Neuronal stem cell (in vitro differentiated cells): ENCODE results near the gene ULK4.

Experiments
- DNase-seq: peaks from one replicate; pipeline ENCODE4 v3.0.0-alpha.2; 2013; ENCODE audit warnings: low spot score
- H2AFZ ChIP-seq: one replicate; pipeline ENCODE4 v1.6.1; 2013; ENCODE audit warnings: mild to moderate bottlenecking, low read length, inconsistent platforms
- H2AK5ac ChIP-seq: 2 replicates; pipeline ENCODE4 v1.6.1; 2013; ENCODE audit warnings: low read depth, mild to moderate bottlenecking, inconsistent platforms, low read length, moderate library complexity, mixed read lengths
- H2BK120ac ChIP-seq: 2 replicates; pipeline ENCODE4 v1.6.1; 2013; ENCODE audit warnings: low read depth, mild to moderate bottlenecking, inconsistent platforms, low read length, moderate library complexity, mixed read lengths
- H2BK12ac ChIP-seq: one replicate; pipeline ENCODE4 v1.6.1; 2013; ENCODE audit warnings: low read length, inconsistent platforms
- H2BK15ac ChIP-seq: 2 replicates; pipeline ENCODE4 v1.6.1; 2013; ENCODE audit warnings: mild to moderate bottlenecking, low read length, inconsistent platforms, mixed read lengths
- H2BK5ac ChIP-seq: one replicate; pipeline ENCODE4 v1.6.1; 2013; ENCODE audit warnings: inconsistent platforms, mild to moderate bottlenecking, low read length, moderate library complexity
- H3K14ac ChIP-seq: one replicate; pipeline ENCODE4 v1.6.1; 2013; ENCODE audit warnings: low read length, inconsistent platforms
- H3K18ac ChIP-seq: 2 replicates; pipeline ENCODE4 v1.6.1; 2013; ENCODE audit warnings: low read length, inconsistent platforms
- H3K23ac ChIP-seq: 2 replicates; pipeline ENCODE4 v1.6.1; 2013; ENCODE audit warnings: low read depth, mild to moderate bottlenecking, mixed read lengths, low read length, inconsistent platforms; ENCODE audit not compliant: poor library complexity
- H3K27ac ChIP-seq: replicated peaks from 3 replicates; pipeline ENCODE4 v1.5.1; 2013; ENCODE audit warnings: low read length, inconsistent platforms
- H3K27me3 ChIP-seq, 3 experiments: 2 replicates each; pipeline ENCODE4 v1.6.1; 2013; ENCODE audit warnings: low read length in 3 of 3, mild to moderate bottlenecking in 2 of 3, inconsistent platforms in 1 of 3, low read depth in 1 of 3, mixed read lengths in 1 of 3, moderate library complexity in 1 of 3; ENCODE audit not compliant: control insufficient read depth in 3 of 3, insufficient read depth in 3 of 3
- H3K36me3 ChIP-seq, 2 donors: replicated peaks in 1 of 2; 2 replicates each; pipeline ENCODE4 v1.6.1; 2013; ENCODE audit warnings: low read length in 2 of 2; ENCODE audit not compliant: control insufficient read depth in 2 of 2, insufficient read depth in 2 of 2
- H3K4ac ChIP-seq: 2 replicates; pipeline ENCODE4 v1.6.1; 2013; ENCODE audit warnings: inconsistent platforms, mild to moderate bottlenecking, low read length, moderate library complexity
- H3K4me1 ChIP-seq, 2 donors: 1 replicate in 1 of 2; 2 replicates in 1 of 2; pipeline ENCODE4 v1.6.1; 2013; ENCODE audit warnings: low read length in 2 of 2, low read depth in 1 of 2; ENCODE audit not compliant: control insufficient read depth in 2 of 2, insufficient read depth in 1 of 2
- H3K4me2 ChIP-seq: one replicate; pipeline ENCODE4 v1.6.1; 2013; ENCODE audit warnings: mild to moderate bottlenecking, low read length, inconsistent platforms; ENCODE audit not compliant: insufficient read depth, poor library complexity, severe bottlenecking
- H3K4me3 ChIP-seq, 2 donors: 2 replicates each; pipeline ENCODE4 v1.5.1; 2013; ENCODE audit warnings: low read length in 2 of 2, mild to moderate bottlenecking in 2 of 2, inconsistent platforms in 1 of 2, moderate library complexity in 1 of 2
- H3K79me1 ChIP-seq: one replicate; pipeline ENCODE4 v1.6.1; 2013; ENCODE audit warnings: low read depth, mild to moderate bottlenecking, inconsistent platforms, low read length, moderate library complexity
- H3K9ac ChIP-seq: one replicate; pipeline ENCODE4 v1.6.1; 2013; ENCODE audit warnings: mild to moderate bottlenecking, low read depth, low read length, inconsistent platforms; ENCODE audit not compliant: poor library complexity
- H3K9me3 ChIP-seq, 2 donors: replicated peaks in 1 of 2; 2 replicates each; pipeline versions ENCODE3 to v1.6.1; 2013; ENCODE audit warnings: low read length in 2 of 2, mild to moderate bottlenecking in 2 of 2, inconsistent platforms in 1 of 2, low read depth in 1 of 2, mixed read lengths in 1 of 2, moderate library complexity in 1 of 2; ENCODE audit not compliant: control insufficient read depth in 2 of 2, insufficient read depth in 1 of 2
- H4K8ac ChIP-seq: one replicate; pipeline ENCODE4 v1.6.1; 2013; ENCODE audit warnings: low read depth, mild to moderate bottlenecking, inconsistent platforms, low read length, moderate library complexity
- H4K91ac ChIP-seq: one replicate; pipeline ENCODE4 v1.6.1; 2013; ENCODE audit warnings: low read length, low read depth, mild to moderate bottlenecking, inconsistent platforms; ENCODE audit not compliant: poor library complexity
- WGBS, 2 donors: extraction: QIAGEN DNeasy Blood & Tissue Kit; methylation state at CpG; one replicate each; pipeline ENCODE4 v1.1.7; 2013; ENCODE audit warnings: missing lambda C conversion rate in 2 of 2, mixed read lengths in 1 of 2; ENCODE audit not compliant: insufficient read length in 2 of 2, insufficient replicate concordance in 1 of 2; ENCODE audit errors: extremely low coverage in 2 of 2; 5-methylcytosine and 5-hydroxymethylcytosine counted together

ULK4 gene

GRCh38 chr3:41469083-41469482 lies 492.8 kb downstream of the ULK4 start:
- H3K4me3 ChIP-seq, result no peak overlapping the region
- H2BK5ac ChIP-seq, result no peak overlapping the region
- no peak overlapping the region for H4K91ac ChIP-seq
- no peaks in the 10 kb centered on the region for H3K36me3 ChIP-seq
- H2AFZ ChIP-seq, result no peak overlapping the region
- no peak overlapping the region for H3K4ac ChIP-seq
- WGBS, 2 donors, result no CpG with 5 or more reads among the region's 1 CpG
- H3K14ac ChIP-seq, result no peak overlapping the region
- H3K4me1 ChIP-seq, result no peaks in the 10 kb centered on the region
- no peak overlapping the region for H3K9ac ChIP-seq
- no peak overlapping the region for H3K27ac ChIP-seq
- H2BK15ac ChIP-seq, result no peak overlapping the region
- no peaks in the 10 kb centered on the region for H3K79me1 ChIP-seq
- H3K27me3 ChIP-seq, result no peaks in the 10 kb centered on the region
- DNase-seq, result no peak
- no peak overlapping the region for H2BK12ac ChIP-seq
- no peak overlapping the region for H3K4me2 ChIP-seq
- no peak overlapping the region for H3K23ac ChIP-seq
- no peak overlapping the region for H2BK120ac ChIP-seq
- H3K9me3 ChIP-seq, result peaks cover 3 to 8% of the 10 kb centered on the region in 2 donors
- no peak overlapping the region for H3K18ac ChIP-seq
- H4K8ac ChIP-seq, result no peak overlapping the region
- H2AK5ac ChIP-seq, result no peak overlapping the region

- no peak overlapping the region for H4K91ac ChIP-seq
- H4K8ac ChIP-seq, result no peak overlapping the region
- H3K4me2 ChIP-seq, result no peak overlapping the region
- no peak overlapping the region for H3K4ac ChIP-seq
- H3K9ac ChIP-seq, result no peak overlapping the region
- H3K27ac ChIP-seq, result no peak overlapping the region
- no peak overlapping the region for H2BK15ac ChIP-seq
- no peak overlapping the region for H3K23ac ChIP-seq
- no peak overlapping the region for H3K4me3 ChIP-seq
- peaks cover 3 to 6% of the 10 kb centered on the region in 2 donors for H3K9me3 ChIP-seq
- no CpG with 5 or more reads among the region's 1 CpG for WGBS, 2 donors
- no peak overlapping the region for H3K18ac ChIP-seq
- no peak overlapping the region for H3K14ac ChIP-seq
- H3K79me1 ChIP-seq, result no peaks in the 10 kb centered on the region
- no peak overlapping the region for H2AK5ac ChIP-seq
- H3K27me3 ChIP-seq, result no peaks in the 10 kb centered on the region
- H2AFZ ChIP-seq, result no peak overlapping the region
- H3K36me3 ChIP-seq, result no peaks in the 10 kb centered on the region
- H2BK12ac ChIP-seq, result no peak overlapping the region
- H2BK5ac ChIP-seq, result no peak overlapping the region
- H3K4me1 ChIP-seq, result no peaks in the 10 kb centered on the region
- no peak overlapping the region for H2BK120ac ChIP-seq
- no peak for DNase-seq
Measured at GRCh38 chr3:41467481-41467880, 494.4 kb downstream of the ULK4 start.

- no peak for DNase-seq
- H2BK15ac ChIP-seq, result no peak overlapping the region
- H3K27ac ChIP-seq, result no peak overlapping the region
- H3K9ac ChIP-seq, result no peak overlapping the region
- peaks cover 2 to 3% of the 10 kb centered on the region in 2 donors for H3K9me3 ChIP-seq
- H3K27me3 ChIP-seq, result no peaks in the 10 kb centered on the region
- H3K4me3 ChIP-seq, result no peak overlapping the region
- no peaks in the 10 kb centered on the region for H3K36me3 ChIP-seq
- no peak overlapping the region for H3K4ac ChIP-seq
- H2BK12ac ChIP-seq, result no peak overlapping the region
- H3K18ac ChIP-seq, result no peak overlapping the region
- H2AFZ ChIP-seq, result no peak overlapping the region
- H4K91ac ChIP-seq, result no peak overlapping the region
- no peak overlapping the region for H3K23ac ChIP-seq
- H3K4me2 ChIP-seq, result no peak overlapping the region
- WGBS, 2 donors, result no CpG with 5 or more reads among the region's 1 CpG
- no peak overlapping the region for H4K8ac ChIP-seq
- no peak overlapping the region for H3K14ac ChIP-seq
- no peak overlapping the region for H2AK5ac ChIP-seq
- H3K79me1 ChIP-seq, result no peaks in the 10 kb centered on the region
- no peak overlapping the region for H2BK120ac ChIP-seq
- no peaks in the 10 kb centered on the region for H3K4me1 ChIP-seq
- no peak overlapping the region for H2BK5ac ChIP-seq
Measured at GRCh38 chr3:41464858-41465257, 497.0 kb downstream of the ULK4 start.

GRCh38 chr3:41464401-41464800 lies 497.5 kb downstream of the ULK4 start:
- Histone ChIP-seq H3K36me3 (no peaks in the 10 kb centered on the region), H3K27ac (no peak overlapping the region), H2BK120ac (no peak overlapping the region), H3K14ac (no peak overlapping the region), H2BK12ac (no peak overlapping the region), H4K91ac (no peak overlapping the region), H3K4me2 (no peak overlapping the region), H3K4me3 (no peak overlapping the region), H2BK15ac (no peak overlapping the region), H3K79me1 (no peaks in the 10 kb centered on the region), H3K18ac (no peak overlapping the region), H3K9me3 (peaks cover 2 to 3% of the 10 kb centered on the region in 2 donors), H2BK5ac (no peak overlapping the region), H3K23ac (no peak overlapping the region), H2AFZ (no peak overlapping the region), H3K4ac (no peak overlapping the region), H3K27me3 (no peaks in the 10 kb centered on the region), H4K8ac (no peak overlapping the region), H2AK5ac (no peak overlapping the region), H3K4me1 (no peaks in the 10 kb centered on the region), H3K9ac (no peak overlapping the region)
- no peak for DNase-seq
- WGBS, 2 donors, result no CpG with 5 or more reads among the region's 2 CpGs
